Thyroid gland (tissue), 4 donors: ENCODE measurements around the gene PTPRT.

Experiments
- POLR2A ChIP-seq, 2 donors: fragments of 450-650 bp; IDR thresholded peaks; one replicate each; pipeline ENCODE4 v1.6.1; 2017; ENCODE audit warnings: antibody characterized with exemption in 2 of 2, mild to moderate bottlenecking in 2 of 2, moderate library complexity in 1 of 2
- TF ChIP-seq, protein P1 (sequence below), 6 experiments: fragments of 200-600 bp in 3 of 6; fragments of 450-650 bp in 3 of 6; sonication (generic) in 3 of 6; IDR thresholded peaks; one replicate each; pipeline ENCODE4 v1.5.1; 2016 to 2019; ENCODE audit warnings: antibody characterized with exemption in 6 of 6, mild to moderate bottlenecking in 2 of 6, inconsistent platforms in 1 of 6, moderate library complexity in 1 of 6

DNA sequence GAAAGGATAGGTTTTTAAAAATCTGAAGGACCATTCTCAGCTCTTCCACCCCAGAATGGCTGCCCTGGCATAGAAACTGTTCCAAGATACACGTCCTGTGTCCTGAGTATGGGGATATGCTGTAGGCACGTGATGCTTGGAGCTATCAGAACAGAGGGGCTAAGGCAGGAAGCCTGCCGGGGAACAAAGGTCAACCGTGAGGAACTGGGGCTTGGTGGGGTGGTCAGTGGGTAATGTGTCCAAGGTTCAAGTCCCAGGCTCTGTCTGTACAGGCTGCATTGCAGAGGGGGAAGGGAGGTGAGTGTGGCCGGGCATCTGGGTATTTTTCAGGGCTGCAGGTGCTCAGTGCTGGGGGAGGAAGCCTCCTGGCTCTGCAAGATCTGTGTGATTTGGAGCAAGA lies 1092.0 kb downstream of the PTPRT start:
- TF ChIP-seq, protein P1, sequence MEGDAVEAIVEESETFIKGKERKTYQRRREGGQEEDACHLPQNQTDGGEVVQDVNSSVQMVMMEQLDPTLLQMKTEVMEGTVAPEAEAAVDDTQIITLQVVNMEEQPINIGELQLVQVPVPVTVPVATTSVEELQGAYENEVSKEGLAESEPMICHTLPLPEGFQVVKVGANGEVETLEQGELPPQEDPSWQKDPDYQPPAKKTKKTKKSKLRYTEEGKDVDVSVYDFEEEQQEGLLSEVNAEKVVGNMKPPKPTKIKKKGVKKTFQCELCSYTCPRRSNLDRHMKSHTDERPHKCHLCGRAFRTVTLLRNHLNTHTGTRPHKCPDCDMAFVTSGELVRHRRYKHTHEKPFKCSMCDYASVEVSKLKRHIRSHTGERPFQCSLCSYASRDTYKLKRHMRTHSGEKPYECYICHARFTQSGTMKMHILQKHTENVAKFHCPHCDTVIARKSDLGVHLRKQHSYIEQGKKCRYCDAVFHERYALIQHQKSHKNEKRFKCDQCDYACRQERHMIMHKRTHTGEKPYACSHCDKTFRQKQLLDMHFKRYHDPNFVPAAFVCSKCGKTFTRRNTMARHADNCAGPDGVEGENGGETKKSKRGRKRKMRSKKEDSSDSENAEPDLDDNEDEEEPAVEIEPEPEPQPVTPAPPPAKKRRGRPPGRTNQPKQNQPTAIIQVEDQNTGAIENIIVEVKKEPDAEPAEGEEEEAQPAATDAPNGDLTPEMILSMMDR (IDR thresholded peaks at IDR 0.05), result no peak
- no peak for TF ChIP-seq POLR2A (IDR thresholded peaks at IDR 0.05)
